PC-3 (cell line): ENCODE measurements around the gene TMOD3. TPM values are rescaled to one million over a fixed set of nuclear protein-coding genes. Genes with fewer than 3 reads are reported as not detected.
A peak's percentile ranks its signal among the peaks of the same experiment; 100 is the strongest.

Experiments used
- ATAC-seq: fragments of 200-7000 bp; cut with Tn5 transposase; 2 replicates; pipeline ENCODE4 v1.9.1; 2020; ENCODE audit warnings: mild to moderate bottlenecking, moderate library complexity
- BruUV-seq: library from RNA; stranded (reverse); fragments of 400-500 nt; replicated peaks from 2 replicates; lab custom pipeline; 2021; lab: Mats Ljungman, UMichigan
- CTCF ChIA-PET: fragments of 300-600 bp; sonication (Branson Sonifier 250); formaldehyde crosslinking; loops from one replicate; lab custom pipeline; 2022; ENCODE audit warnings: antibody characterized with exemption; lab: Charles Lee
- POLR2A ChIA-PET: fragments of 300-600 bp; sonication (Branson Sonifier 250); formaldehyde crosslinking; loops from one replicate; lab custom pipeline; 2022; ENCODE audit warnings: antibody characterized with exemption; ENCODE audit not compliant: unreplicated experiment; lab: Charles Lee
- DNase-seq: peaks from one replicate; pipeline ENCODE4 v3.0.0-alpha.2; 2015
- H2AFZ ChIP-seq: fragments of 300-600 bp; sonication (generic); 2 replicates; pipeline ENCODE4 v1.6.0; 2016; ENCODE audit warnings: antibody characterized with exemption, low read length
- H3F3A ChIP-seq: fragments of 300-600 bp; sonication (generic); one replicate; pipeline ENCODE4 v1.6.0; 2017; ENCODE audit warnings: antibody characterized with exemption, low read length, control low read depth, mild to moderate bottlenecking; ENCODE audit not compliant: unreplicated experiment
- H3K27ac ChIP-seq: fragments of 300-600 bp; sonication (generic); 2 replicates; pipeline ENCODE4 v1.5.1; 2016; ENCODE audit warnings: mild to moderate bottlenecking, low read length
- H3K27me3 ChIP-seq: fragments of 300-600 bp; sonication (generic); 2 replicates; pipeline ENCODE4 v1.6.1; 2016; ENCODE audit warnings: low read length, mixed read lengths
- H3K36me3 ChIP-seq: fragments of 300-600 bp; sonication (generic); 2 replicates; pipeline ENCODE4 v1.6.1; 2016; ENCODE audit warnings: low read depth, mixed run types, low read length, mixed read lengths
- H3K4me1 ChIP-seq: fragments of 300-600 bp; sonication (generic); 2 replicates; pipeline ENCODE4 v1.5.1; 2016; ENCODE audit warnings: low read length; ENCODE audit not compliant: insufficient read depth
- H3K4me2 ChIP-seq: fragments of 300-600 bp; sonication (generic); 2 replicates; pipeline ENCODE4 v1.6.0; 2016; ENCODE audit warnings: low read length
- H3K4me3 ChIP-seq: fragments of 300-600 bp; sonication (generic); 2 replicates; pipeline ENCODE4 v1.5.1; 2016; ENCODE audit warnings: mild to moderate bottlenecking, low read length, mixed read lengths
- H3K79me2 ChIP-seq: fragments of 300-600 bp; sonication (generic); 2 replicates; pipeline ENCODE4 v1.6.1; 2017; ENCODE audit warnings: low read length, mixed read lengths
- H3K9ac ChIP-seq: fragments of 300-600 bp; sonication (generic); 2 replicates; pipeline ENCODE4 v1.6.0; 2016; ENCODE audit warnings: mild to moderate bottlenecking, low read length
- H3K9me2 ChIP-seq: fragments of 300-600 bp; sonication (generic); replicated peaks from 2 replicates; pipeline ENCODE4 v1.6.1; 2016; ENCODE audit warnings: mixed run types, low read length, mixed read lengths
- H3K9me3 ChIP-seq: fragments of 300-600 bp; sonication (generic); 2 replicates; pipeline ENCODE4 v1.6.1; 2016; ENCODE audit warnings: low read length, mixed read lengths
- H4K20me1 ChIP-seq: fragments of 300-600 bp; sonication (generic); 2 replicates; pipeline ENCODE4 v1.6.1; 2016; ENCODE audit warnings: low read length, mixed read lengths
- EZH2 ChIP-seq: fragments of 300-600 bp; sonication (generic); IDR thresholded peaks from one replicate; pipeline ENCODE4 v1.6.1; 2017; ENCODE audit warnings: antibody characterized with exemption, mild to moderate bottlenecking, low read length; ENCODE audit not compliant: unreplicated experiment
- EZH2phosphoT487 ChIP-seq: fragments of 300-600 bp; sonication (generic); IDR thresholded peaks from 2 replicates; pipeline ENCODE4 v1.6.1; 2018; ENCODE audit warnings: mild to moderate bottlenecking, antibody characterized with exemption, low read length, borderline replicate concordance
- intact Hi-C: fragments of 100-400 bp; cut with micrococcal nuclease; formaldehyde crosslinking; loops from 2 replicates; pipeline ENCODE4 v1.9.0; 2023
- total RNA-seq: library from RNA; depleted of rRNA; stranded (reverse); fragments of >200 nt; gene quantifications from 2 replicates; pipeline ENCODE4 v1.2.3, GENCODE V29; 2014
- TF ChIP-seq, protein P1 (sequence below): fragments of 300-600 bp; sonication (generic); conservative IDR thresholded peaks from 2 replicates; pipeline ENCODE4 v1.5.1; 2017; ENCODE audit warnings: antibody characterized with exemption, low read depth, mild to moderate bottlenecking, low read length

The TMOD3 gene
- total RNA-seq, 1 experiment from 2014 or later: 43.9 TPM

GRCh38 chr15:51846066-51846462, 16.6 kb downstream of the TMOD3 start:
- peaks cover 98% of the 10 kb centered on the region for H3K79me2 ChIP-seq
- H2AFZ ChIP-seq: no peak overlapping the region
- H4K20me1 ChIP-seq: peaks cover 12% of the 10 kb centered on the region; the same call in 1 of the 2 replicates
- no peaks in the 10 kb centered on the region for H3K36me3 ChIP-seq
- CTCF ChIA-PET: no interaction called here
- POLR2A ChIA-PET: no interaction called here
- H3K9ac ChIP-seq: peak overlapping the region; percentile 29; the same call in 1 of the 2 replicates
- intact Hi-C loops: no loop called here
- peak overlapping the region; percentile 82 for H3K27ac ChIP-seq
- peak overlapping the region; percentile 59 for H3K4me2 ChIP-seq
- no peaks in the 10 kb centered on the region for H3F3A ChIP-seq
- ATAC-seq (no peak), DNase-seq (no peak)
- H3K9me3 ChIP-seq: no peaks in the 10 kb centered on the region
- H3K4me3 ChIP-seq: peak overlapping the region; percentile 21; the same call in 1 of the 2 replicates
- peaks cover 54% of the 10 kb centered on the region for H3K4me1 ChIP-seq
- TF ChIP-seq EZH2phosphoT487: no peak
- no peak for TF ChIP-seq EZH2
- TF ChIP-seq, protein P1, sequence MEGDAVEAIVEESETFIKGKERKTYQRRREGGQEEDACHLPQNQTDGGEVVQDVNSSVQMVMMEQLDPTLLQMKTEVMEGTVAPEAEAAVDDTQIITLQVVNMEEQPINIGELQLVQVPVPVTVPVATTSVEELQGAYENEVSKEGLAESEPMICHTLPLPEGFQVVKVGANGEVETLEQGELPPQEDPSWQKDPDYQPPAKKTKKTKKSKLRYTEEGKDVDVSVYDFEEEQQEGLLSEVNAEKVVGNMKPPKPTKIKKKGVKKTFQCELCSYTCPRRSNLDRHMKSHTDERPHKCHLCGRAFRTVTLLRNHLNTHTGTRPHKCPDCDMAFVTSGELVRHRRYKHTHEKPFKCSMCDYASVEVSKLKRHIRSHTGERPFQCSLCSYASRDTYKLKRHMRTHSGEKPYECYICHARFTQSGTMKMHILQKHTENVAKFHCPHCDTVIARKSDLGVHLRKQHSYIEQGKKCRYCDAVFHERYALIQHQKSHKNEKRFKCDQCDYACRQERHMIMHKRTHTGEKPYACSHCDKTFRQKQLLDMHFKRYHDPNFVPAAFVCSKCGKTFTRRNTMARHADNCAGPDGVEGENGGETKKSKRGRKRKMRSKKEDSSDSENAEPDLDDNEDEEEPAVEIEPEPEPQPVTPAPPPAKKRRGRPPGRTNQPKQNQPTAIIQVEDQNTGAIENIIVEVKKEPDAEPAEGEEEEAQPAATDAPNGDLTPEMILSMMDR: no peak
- H3K27me3 ChIP-seq: no peaks in the 10 kb centered on the region
- H3K9me2 ChIP-seq: no peaks in the 10 kb centered on the region
- no TSS peak for BruUV-seq

DNA sequence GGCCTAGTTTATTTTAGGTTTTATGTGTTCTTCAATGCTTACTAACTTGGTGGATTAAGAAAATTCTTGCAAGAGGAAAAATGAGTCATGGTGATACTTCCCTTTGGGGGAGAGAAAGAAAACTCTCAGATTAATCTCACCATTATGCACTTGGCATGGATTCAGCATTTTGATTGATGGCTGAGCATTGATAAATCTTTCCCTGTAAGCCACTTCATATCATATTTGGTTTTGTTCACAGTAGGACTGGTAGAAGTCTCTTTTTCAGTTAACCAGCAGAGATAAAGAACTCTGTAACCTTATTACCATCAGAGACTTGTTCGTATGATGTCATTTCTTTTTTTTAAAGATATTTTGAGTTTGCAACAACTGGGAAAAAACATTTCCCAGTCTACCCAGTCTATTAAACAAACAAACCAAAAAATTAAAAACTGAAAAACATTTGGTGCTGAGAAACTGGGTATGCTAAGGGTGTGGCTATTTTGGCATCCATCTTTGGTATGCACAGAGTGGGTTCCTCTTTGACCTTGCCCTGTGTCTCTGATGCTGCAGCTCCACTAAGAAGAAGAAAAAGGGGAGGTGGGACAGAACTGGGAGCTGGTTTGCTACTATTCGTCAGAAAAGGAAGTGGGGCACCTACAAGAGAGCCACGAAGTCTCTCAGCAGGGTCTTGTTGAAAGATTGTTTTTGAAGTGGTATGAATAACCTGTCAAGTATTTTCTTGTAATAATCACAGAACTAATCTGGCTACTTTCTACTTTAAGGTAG, 17.2 kb downstream of the TMOD3 start:
- ChIA-PET CTCF (no interaction called here), POLR2A (no interaction called here)
- no peak overlapping the region for H2AFZ ChIP-seq
- no peak overlapping the region for H3K9ac ChIP-seq
- H3K9me2 ChIP-seq: no peaks in the 10 kb centered on the region
- H3K79me2 ChIP-seq: peaks cover 98% of the 10 kb centered on the region
- ATAC-seq (peak; percentile 53), DNase-seq (peak; percentile 90)
- peaks cover 12% of the 10 kb centered on the region; the same call in 1 of the 2 replicates for H4K20me1 ChIP-seq
- no peaks in the 10 kb centered on the region for H3F3A ChIP-seq
- H3K4me2 ChIP-seq: peak overlapping the region; percentile 59
- H3K27me3 ChIP-seq: no peaks in the 10 kb centered on the region
- peaks cover 54% of the 10 kb centered on the region for H3K4me1 ChIP-seq
- 0 out of 2 replicates have a peak overlapping the region, but pooled peaks have one; percentile 21 for H3K4me3 ChIP-seq
- peak overlapping the region; percentile 82 for H3K27ac ChIP-seq
- BruUV-seq: no TSS peak
- TF ChIP-seq, protein P1: no peak
- TF ChIP-seq EZH2: no peak
- no peak for TF ChIP-seq EZH2phosphoT487
- no peaks in the 10 kb centered on the region for H3K36me3 ChIP-seq
- H3K9me3 ChIP-seq: no peaks in the 10 kb centered on the region
- intact Hi-C loops: no loop called here

GRCh38 chr15:51848811-51849210, 19.4 kb downstream of the TMOD3 start:
- Histone ChIP-seq H3K9me3 (no peaks in the 10 kb centered on the region), H3K4me2 (no peak overlapping the region), H3K9me2 (no peaks in the 10 kb centered on the region), H3K9ac (no peak overlapping the region), H4K20me1 (peaks cover 12% of the 10 kb centered on the region; the same call in 1 of the 2 replicates), H3K79me2 (peaks cover 98% of the 10 kb centered on the region), H3K4me3 (no peak overlapping the region), H3K36me3 (no peaks in the 10 kb centered on the region), H3F3A (no peaks in the 10 kb centered on the region), H3K4me1 (peaks cover 36% of the 10 kb centered on the region), H2AFZ (no peak overlapping the region), H3K27me3 (no peaks in the 10 kb centered on the region), H3K27ac (no peak overlapping the region)
- POLR2A ChIA-PET: no interaction called here
- ATAC-seq: no peak
- intact Hi-C loops: no loop called here
- CTCF ChIA-PET: no interaction called here
- DNase-seq: no peak
- TF ChIP-seq EZH2: no peak
- TF ChIP-seq EZH2phosphoT487: no peak
- TF ChIP-seq, protein P1: no peak
- BruUV-seq: no TSS peak
